ENCODE data around the gene SLC2A9.
"Not testable (repeated sequence)": the region's sequence is repeated elsewhere in the genome, so short reads cannot be mapped to it uniquely, and the experiment has no call there.

The SLC2A9 gene

DNA sequence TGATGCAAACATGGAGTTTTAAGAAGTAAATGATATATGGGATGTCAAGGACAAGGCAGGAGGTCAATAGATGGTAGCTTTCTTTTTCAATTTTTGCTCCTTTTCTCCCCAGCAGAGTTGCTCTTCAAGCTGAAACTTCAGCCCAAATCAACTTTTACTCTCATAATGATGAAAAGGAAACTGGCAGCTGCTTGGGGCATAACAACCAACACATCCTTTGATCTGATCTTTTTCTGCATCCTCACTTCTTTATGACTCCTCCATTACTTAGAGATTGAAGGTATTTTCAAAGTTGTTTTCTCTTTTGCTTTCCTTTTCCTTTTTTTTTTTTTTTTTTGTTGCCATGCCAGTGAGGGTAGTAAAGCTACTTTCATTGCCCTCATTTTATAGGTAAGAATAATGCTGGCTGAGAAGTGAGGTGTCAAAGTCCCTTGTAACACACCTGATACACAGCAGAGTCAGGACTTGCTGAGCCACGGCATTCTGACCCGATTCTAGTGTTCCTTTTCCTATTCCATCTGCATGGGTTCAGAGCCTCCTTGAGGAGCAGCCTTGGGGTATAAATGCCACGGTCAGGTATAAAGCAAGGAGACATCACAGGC lies 26.9 kb downstream of the SLC2A9 start:
- DNase-seq: no peak

DNA sequence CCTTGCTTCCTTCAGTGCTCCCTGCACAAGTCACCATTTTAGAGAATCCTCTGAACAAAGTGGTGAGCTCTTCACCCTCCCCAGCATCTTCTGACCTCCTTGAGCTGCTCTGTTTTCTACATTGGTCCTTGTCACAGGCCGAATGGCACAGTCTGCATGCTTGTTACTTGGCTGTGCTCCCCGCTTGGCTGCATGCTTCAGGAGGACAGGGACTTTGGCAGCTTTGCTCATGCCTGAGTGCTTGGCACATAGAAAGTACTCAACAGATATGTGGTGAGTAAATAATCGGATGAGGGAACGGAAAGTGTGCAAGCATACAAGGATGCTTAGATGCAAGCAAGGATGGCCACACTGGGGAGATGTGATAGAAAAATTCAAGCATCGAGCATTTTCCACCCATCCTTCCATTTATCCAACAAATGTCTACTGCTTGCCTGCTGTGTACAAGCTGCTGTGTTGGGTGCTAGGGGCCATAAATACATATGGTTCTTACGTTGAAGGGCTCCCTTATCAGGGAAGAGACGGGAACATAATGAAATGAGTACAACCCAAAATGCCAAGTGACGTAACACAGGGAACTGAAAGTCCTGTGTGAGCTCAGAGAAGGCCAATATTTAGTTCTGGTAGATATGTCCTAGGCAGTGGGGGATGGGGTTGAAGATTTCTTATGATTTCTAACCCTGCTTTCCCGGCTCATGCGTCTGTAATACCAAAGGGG lies 31.2 kb downstream of the SLC2A9 start:
- DNase-seq: no peak

DNA sequence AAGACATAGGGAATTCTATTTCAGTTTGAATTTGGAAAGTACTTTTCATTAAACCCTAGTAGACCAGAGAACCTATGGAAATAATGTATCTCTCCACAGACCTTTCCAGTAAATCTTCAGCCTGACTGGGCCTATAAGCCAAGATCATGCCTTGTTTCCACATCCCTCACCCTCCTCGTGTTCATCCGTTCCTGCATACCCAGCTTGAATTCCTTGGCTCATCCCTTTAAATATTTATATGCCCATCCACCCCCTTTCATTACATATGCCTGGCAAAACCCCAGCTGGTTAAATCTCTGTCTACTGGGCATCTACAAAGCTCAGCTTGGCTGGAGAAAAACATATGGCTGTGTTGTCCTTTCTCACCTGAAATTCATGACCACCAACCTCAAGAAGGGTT lies 32.4 kb downstream of the SLC2A9 start:
- DNase-seq: no peak

DNA sequence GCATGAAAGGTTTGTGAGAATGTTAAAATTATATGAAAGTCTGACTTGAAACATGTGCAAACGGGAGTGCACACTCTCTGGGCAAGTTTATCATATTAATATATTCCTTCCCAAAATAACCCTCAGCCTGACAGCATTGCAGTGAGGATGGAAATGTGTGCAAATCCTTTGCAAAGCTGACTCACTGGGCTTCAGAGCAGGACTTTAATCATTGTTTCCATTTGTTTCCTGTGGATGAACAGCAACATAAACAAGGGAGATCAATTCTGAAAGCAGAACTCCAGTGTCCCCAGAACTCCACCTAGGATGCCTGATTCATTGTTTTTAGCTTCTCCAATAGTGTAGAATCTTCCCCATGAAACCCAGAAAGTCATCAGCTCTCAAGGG lies 32.9 kb downstream of the SLC2A9 start:
- no peak for DNase-seq

DNA sequence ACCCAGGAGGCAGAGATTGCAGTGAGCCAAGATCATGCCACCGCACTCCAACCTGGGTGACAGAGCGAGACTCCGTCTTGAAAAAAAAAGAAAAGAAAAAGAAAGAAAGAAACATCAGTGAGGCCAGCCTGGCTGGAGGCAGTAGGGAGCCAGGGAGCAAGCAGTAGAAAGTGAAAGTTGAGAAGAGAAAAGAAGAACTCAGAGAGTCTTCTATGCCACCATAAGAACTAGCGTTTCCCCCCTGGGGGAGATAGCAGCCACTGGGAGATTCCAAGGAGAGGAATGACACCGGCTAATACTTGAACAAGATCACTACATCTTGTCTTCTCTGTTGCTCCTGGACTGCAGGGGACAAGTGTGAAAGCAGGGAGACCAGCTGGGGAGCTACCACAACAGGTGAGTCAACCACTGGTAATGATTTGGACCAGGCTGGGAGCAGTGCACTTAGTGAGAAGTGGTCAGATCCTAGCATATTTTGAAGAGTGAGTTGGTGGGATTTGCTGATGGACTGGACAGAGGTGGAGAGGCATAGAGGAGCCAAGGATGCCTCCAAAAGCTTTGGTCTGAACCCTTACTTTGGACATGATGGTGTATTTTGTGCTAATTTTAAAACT lies 33.4 kb downstream of the SLC2A9 start:
- DNase-seq: no peak

DNA sequence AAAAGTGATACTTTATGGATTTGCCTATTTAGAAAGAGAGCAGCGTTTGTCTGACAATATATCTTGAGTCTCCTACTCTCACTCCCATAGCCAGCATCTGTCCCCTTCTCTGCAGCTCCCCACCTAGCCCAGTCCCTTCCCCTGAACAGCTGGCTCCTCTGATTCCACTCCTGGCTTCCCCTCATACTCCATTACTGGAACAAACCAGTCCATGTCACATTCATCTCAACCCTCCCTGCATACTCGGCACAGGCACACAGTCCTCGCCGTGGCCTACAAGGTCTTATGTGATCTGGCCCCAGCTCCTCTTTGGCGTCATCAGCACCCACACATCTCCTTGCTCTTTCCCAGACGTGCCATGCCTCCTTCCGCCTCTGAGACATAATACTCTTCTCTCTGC lies 36.7 kb downstream of the SLC2A9 start:
- no peak for DNase-seq

DNA sequence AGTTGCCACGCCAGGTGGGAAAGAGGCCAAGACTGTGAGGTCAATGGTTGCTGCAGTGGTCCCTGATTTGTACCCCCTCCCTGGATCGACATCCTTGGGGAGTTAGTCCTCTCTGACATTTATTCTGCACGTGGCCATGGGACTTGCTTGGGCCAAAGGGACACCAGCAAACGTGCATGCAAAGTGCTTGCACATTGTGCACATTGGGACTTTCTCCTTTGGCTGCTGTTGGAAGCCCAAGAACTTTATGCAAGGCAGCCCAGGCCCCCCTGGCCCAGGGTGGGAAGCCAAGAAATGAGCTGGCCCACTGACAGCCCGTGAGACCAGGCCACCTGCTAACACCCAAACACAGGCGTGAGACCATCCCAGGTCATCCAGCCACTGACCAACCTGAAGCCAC lies 38.1 kb downstream of the SLC2A9 start:
- DNase-seq: no peak

DNA sequence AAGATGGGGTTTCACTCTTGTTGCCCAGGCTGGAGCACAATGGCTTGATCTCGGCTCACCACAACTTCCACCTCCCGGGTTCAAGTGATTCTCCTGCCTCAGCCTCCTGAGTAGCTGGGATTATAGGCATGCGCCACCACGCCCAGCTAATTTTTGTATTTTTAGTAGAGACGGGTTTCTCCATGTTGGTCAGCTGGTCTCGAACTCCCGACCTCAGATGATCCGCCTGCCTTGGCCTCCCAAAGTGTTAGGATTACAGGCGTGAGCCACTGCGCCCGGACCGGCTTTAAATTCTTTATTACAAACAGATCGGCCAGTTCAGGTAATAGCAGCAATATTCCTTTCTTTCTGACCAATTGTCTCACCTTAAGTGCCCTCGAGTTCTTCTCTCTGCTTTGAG lies 39.4 kb downstream of the SLC2A9 start:
- DNase-seq: not testable (repeated sequence)

DNA sequence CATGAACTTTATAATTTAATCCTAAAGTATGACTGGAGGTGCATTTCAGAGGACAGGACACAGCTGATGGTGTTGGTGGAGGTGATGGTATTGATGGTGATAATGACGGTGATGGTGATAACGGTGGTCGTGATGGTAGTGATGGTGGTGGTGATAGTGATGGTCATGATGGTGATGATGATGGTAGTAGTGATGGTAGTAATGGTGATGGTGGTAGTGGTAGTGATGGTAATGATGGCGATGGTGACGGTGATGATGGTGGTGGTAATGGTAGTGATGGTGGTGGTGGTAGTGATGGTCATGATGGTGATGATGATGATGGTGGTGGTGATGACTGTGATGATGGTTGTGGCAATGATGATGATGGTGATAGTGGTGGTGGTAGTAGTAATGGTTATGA lies 40.4 kb downstream of the SLC2A9 start:
- no peak for DNase-seq

DNA sequence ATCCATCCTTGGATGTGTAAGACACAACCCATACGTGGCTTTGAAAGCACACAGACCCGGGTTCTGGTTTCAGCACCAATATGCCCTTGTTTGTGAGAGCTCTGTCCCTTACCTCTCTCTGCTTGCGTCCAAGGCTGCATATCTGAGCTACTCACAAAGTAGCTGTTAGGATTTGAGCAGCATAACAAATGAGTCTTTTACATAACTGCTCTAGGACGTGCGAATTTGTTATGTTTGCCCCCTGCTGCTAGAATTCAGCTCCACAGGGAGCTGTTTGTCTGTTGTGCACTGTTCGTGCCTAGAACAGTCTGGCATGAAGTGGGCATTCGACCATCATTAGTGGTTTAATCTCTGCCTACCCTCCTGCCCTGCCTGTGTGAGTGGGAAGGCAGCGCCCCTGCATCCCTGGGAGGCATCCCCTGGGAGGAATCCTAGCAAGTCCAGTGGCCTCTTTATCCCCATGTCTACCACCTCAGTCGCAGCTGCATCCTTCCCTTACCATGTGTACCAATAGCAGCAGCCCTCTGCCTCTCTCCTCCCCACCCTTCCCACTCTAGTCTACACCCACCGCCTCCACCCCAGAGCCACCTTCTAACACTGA lies 42.1 kb downstream of the SLC2A9 start:
- DNase-seq: no peak

DNA sequence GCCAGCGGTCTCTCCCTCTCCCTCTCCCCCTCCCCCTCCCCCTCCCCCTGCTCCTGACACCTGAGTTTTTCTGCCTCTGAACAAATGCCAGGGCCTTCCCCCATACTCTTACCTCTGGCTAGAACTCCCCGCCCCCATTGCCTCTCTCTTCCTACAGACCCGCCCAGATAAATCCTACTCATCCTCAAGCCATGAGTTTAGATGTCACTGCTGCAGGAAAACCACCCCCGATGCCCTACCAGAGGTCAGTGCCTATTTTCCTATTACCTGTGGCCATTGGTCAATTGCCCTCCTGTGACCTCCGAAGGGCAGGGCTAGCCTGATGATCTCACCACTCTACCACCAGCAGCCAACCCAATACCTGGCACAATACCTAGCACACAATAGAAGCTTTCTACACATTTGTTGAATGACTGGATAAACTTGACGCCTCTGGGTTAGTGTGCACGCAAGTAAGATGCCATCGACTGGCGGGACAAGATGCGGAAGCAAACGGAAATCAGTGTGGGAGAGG lies 43.7 kb downstream of the SLC2A9 start:
- no peak for DNase-seq

DNA sequence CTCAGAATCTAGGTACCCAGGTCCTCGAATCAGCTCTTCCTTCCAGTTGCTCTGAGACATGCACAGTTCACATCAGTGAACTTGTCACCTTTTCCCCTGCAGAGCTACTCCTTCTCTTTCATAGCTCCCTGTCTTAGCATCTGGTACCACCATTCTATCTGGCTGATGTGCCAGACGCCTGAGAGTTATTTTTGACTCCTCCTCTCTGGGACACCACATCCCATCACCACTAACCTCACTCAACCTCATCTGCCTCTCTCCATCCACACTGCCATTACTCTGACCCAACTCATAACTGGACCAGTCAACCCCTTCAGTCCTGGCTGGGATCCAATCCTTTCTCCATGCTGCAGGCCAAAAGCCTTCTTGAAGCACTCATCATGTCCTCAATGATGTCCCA lies 44.5 kb downstream of the SLC2A9 start:
- no peak for DNase-seq

DNA sequence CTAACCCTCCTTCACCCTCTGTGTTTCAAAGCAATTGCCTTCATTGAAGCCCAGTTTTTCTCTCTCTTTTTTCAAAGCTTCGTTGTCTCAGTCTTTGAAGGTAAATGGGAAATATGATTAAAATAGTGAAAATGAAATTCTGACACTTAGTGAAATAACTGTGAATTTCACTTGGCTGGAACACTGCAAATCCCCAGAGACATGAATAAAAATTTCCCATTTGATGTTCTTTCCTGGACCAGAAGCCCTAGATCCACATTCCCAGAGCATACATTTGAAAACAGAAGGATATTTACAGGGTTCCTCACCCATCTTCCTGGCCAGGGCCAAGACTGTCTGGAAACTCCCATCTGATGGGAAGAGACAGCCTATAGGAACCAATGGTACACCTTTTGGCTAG lies 45.0 kb downstream of the SLC2A9 start:
- DNase-seq: no peak

DNA sequence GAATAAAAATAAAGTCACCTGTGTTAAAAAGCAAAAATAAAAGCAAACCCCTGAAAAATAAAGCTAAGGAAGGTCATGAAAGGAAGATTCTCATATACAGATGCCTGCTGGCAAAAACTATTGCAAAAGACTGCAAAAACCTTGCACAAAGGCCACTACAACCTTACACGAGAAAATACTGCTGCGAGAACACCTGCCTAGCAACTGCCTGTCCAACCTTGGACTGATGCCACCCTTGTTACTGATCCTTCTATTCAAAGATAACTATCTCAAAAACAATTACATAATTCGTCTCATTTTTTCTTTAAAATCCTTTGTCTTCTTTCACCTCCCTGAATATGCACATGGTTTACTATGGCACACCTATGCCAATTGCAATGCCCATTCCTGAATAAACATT lies 49.6 kb downstream of the SLC2A9 start:
- no peak for DNase-seq

DNA sequence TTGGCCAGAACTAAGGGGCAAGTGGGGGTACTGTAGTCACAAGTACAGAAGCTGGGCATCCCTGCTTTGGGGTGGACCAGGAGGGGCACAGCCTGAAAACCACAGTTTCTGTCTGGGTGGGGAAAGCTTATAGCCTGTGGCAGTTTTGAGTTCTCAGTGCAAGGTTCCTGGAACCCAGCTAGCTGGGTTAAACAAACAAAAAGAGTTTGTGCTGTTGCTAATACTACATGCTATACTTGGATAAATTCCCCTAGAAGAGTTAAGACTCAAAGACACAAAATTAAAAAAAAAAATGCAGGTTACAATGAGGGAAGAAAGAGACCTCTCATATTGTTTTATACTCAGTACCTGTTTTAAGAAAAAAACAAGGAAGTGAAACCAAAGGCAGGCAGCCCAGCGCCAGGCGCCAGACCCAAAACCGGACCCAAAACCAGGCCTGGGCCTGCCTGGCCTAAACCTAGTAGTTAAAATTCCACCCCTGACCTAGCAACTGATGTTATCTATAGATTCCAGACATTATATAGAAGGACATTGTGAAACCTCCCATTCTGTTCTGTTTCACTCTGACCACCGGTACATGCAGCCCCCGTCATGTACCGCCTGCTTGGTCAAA lies 50.8 kb downstream of the SLC2A9 start:
- no peak for DNase-seq

DNA sequence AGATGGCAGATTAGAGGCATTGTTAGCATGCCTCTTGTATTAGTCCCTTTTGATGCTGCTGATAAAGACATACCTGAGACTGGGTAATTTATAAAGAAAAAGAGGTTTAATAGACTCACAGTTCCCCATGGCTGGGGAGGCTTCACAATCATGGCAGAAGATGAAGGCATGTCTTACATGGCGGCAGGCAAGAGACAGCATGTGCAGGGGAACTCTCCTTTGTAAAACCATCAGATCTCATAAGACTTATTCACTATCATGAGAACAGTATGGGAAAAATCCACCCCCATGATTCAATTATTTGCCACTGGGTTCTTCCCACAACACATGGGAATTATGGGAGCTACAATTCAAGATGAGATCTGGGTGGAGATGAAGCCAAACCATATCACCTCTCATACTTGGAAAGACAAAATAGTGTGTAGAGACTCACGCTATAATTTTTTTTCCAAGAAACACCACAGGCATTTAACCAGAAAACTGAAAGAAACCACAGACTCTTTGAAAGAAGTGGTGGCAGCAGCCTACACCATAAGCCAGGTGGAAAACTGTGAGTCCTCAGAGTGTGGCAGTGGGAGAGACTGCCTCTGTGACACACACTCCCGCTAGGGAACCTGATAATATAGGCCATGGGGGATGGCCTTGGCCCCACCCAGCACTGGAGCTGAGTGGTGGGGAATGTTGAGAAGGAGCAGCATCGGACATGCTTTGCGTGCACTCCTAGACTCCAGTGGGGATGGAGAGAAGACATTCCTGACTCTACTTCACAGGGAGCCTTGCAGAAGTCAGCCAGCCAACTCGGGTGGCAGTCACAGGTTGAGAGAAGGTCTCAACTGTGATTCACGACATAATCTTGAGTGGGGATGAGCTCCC lies 51.5 kb downstream of the SLC2A9 start:
- DNase-seq: no peak

DNA sequence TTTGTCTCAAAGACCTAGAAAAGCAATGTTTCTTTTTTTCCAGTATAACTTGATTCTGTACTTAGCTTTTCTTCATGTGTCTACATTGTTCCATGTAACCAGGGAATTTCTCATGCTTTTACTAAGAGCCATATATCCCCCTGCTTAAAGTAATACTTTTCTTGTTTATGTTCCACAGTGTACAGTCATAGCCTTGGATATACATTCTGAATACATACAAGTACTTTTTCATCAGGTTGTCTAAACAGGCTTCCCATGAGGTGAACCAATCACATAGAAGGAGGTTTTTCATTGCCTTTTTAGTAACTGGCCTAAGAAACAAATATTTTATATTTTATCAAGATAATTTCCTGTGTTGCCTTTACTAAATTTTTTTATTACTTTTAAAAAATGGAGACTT lies 52.8 kb downstream of the SLC2A9 start:
- no peak for DNase-seq

DNA sequence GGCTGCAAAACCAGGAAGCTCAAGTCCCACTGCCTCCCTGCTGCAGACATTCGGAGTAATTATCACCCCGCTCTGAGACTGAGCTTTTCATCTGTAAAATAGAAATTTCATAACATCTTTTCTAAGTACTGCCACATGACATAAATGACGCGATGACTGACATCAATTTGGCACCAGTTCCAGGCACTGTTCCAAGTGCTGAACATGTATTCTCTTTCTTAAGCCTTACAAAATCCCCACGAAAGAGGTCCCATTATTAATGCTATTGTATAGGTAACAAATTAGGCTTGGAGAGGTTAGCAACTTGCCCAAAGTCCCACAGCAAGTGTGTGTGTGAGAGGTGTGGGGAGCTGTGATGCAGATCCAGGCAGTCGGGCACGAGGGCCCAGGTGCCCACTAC lies 56.4 kb downstream of the SLC2A9 start:
- DNase-seq: no peak

DNA sequence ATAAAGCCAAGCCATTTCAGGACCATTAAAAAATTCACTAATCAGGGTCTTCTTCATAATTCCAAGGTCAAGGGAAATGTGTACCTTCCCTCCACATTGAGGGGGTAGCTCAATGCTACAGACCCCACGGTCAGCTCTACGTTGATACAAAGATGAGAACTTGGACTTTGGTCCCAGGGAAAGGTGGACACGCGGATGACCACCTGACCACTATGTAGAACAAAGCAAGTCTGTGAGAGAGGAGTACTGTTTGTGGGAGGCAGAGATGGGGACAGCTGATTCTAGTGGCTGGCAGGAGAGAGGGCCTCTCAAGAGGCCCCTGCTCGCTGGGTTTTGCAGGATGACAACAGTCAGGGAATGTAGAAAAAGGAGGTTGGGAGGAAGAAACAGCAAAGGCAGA lies 58.0 kb downstream of the SLC2A9 start:
- DNase-seq: no peak

DNA sequence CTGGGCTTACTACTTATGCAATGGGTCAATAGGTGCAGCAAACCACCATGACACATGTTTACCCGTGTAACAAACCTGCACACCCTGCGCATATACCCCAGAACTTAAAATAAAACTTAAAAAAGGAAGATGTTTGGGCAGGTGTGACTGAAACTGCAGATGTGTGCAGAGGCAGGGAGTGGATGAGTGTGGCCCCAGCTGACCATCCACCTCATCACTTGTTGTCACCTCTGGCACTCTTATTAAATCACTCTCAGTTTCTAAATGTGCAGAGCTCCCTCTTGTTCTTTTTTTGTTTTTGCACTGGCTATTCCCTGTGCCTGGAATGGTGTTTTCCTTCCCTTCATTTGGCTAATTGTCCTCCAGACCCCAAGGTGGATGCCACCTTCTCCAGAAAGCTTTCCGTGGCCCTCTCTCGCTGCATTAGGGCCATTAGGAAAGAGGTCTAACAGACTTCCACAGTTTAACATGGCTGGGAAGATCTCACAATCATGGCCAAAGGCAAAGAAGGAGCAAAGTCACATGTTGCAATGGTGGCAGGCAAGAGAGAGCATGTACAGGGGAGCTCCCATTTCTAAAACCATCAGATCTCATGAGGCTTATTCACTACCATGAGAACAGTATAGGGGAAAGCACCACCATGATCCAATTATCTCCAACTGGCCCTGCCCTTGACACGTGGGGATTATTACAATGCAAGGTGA lies 58.5 kb downstream of the SLC2A9 start:
- no peak for DNase-seq

DNA sequence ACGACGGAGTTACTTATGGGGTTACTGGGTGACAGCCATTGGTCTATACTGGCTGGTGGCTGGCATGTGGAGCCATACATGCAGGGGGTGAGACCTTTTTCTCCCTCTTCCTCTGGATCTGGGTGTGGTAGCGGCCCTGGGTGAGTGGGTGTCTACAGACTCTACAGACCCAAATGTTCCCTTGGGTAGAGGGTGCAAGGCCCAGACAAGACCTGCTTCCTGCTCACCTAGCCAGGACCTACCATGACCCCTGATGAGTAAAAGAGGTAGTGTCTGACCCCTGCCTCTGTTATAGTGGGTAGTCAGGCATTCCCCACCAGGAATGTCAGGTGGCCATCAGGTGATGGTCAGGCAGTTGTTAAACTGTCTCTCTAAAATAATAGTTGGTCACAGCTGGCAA lies 66.8 kb downstream of the SLC2A9 start:
- no peak for DNase-seq

DNA sequence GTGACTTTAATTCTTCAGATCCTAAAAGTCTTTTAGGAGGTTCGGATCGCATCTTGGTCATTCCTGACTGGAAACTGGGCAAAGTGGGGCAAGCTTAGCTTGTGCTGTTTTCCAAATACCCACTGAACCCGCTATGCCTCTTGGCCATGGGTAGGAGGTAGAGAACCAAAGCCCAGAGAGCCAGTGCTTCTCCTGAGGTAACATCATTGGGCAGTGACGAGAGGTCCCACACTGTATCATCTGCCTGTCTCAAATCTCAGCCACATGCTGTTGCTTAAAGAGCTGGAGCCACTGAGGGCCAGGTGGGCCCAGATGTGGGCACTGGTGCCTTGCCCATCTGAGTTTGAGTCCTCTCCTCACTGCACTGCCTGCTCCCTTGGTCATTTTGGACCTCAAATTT lies 68.2 kb downstream of the SLC2A9 start:
- no peak for DNase-seq
